SK-N-SH (cell line): Measurements from ENCODE around the gene GALNT18. TPM values are rescaled to one million over a fixed set of nuclear protein-coding genes. Genes with fewer than 3 reads are reported as not detected.

Experiments
- CTCF ChIA-PET: fragments of 300-600, 350-600 bp; formaldehyde crosslinking; extraction: SDS; loops from one replicate; lab custom pipeline; 2021; lab: Yijun Ruan, JAX
- POLR2A ChIA-PET: fragments of 350-600 bp; sonication (Branson Sonifier 250); formaldehyde crosslinking; extraction: SDS; loops from one replicate; lab custom pipeline; 2020; ENCODE audit warnings: antibody characterized with exemption, inconsistent platforms; lab: Yijun Ruan, JAX
- DNase-seq: peaks from one replicate; pipeline ENCODE4 v3.0.0; 2012
- H2AFZ ChIP-seq: fragments of 200-600 bp; sonication (generic); 2 replicates; pipeline ENCODE4 v1.8.1; 2016; ENCODE audit warnings: antibody characterized with exemption, mild to moderate bottlenecking, low read depth
- H3F3A ChIP-seq: fragments of 200-600 bp; sonication (generic); replicated peaks from 2 replicates; pipeline ENCODE3; 2016; ENCODE audit warnings: antibody characterized with exemption, mild to moderate bottlenecking; ENCODE audit not compliant: insufficient read depth
- H3K27ac ChIP-seq, 2 experiments: fragments of 200-500 bp in 1 of 2; fragments of 200-600 bp in 1 of 2; sonication (Bioruptor generic) in 1 of 2; sonication (generic), shearing (Covaris generic) in 1 of 2; 2 replicates each; pipeline versions ENCODE4 v1.5.1 to v1.6.1; 2014 to 2016; ENCODE audit warnings: low read depth in 2 of 2, inconsistent platforms in 1 of 2, low read length in 1 of 2, mild to moderate bottlenecking in 1 of 2, mixed read lengths in 1 of 2
- H3K27me3 ChIP-seq: fragments of 200-600 bp; sonication (generic), shearing (Covaris generic); 2 replicates; pipeline ENCODE4 v1.6.1; 2016; ENCODE audit warnings: mixed run types; ENCODE audit not compliant: insufficient read depth
- H3K36me3 ChIP-seq, 2 experiments: fragments of 200-500 bp in 1 of 2; fragments of 200-600 bp in 1 of 2; sonication (Bioruptor generic) in 1 of 2; sonication (generic) in 1 of 2; replicated peaks in 1 of 2; 2 replicates each; pipeline versions ENCODE3 to v1.5.1; 2014 to 2016; ENCODE audit warnings: low read length in 1 of 2, mild to moderate bottlenecking in 1 of 2; ENCODE audit not compliant: insufficient read depth in 2 of 2, control insufficient read depth in 1 of 2
- H3K4me1 ChIP-seq, 2 experiments: fragments of 200-500 bp in 1 of 2; fragments of 200-600 bp in 1 of 2; sonication (Bioruptor generic) in 1 of 2; sonication (generic), shearing (Covaris generic) in 1 of 2; 2 replicates each; pipeline versions ENCODE4 v1.5.1 to v1.6.1; 2014 to 2016; ENCODE audit warnings: low read depth in 1 of 2, low read length in 1 of 2, mixed run types in 1 of 2; ENCODE audit not compliant: insufficient read depth in 2 of 2, control insufficient read depth in 1 of 2
- H3K4me2 ChIP-seq: fragments of 200-600 bp; sonication (generic), shearing (Covaris generic); 2 replicates; pipeline ENCODE4 v1.6.1; 2017; ENCODE audit warnings: mixed run types
- H3K4me3 ChIP-seq, 2 experiments: fragments of 200-500 bp in 1 of 2; fragments of 200-600 bp in 1 of 2; sonication (Bioruptor generic) in 1 of 2; sonication (generic), shearing (Covaris generic) in 1 of 2; 2 replicates each; pipeline versions ENCODE4 v1.5.1 to v1.8.1; 2014 to 2016; ENCODE audit warnings: low read depth in 2 of 2, inconsistent platforms in 1 of 2, low read length in 1 of 2, mild to moderate bottlenecking in 1 of 2, mixed read lengths in 1 of 2, moderate library complexity in 1 of 2
- H3K79me2 ChIP-seq: fragments of 200-600 bp; sonication (generic); 2 replicates; pipeline ENCODE4 v1.8.1; 2017; ENCODE audit warnings: mild to moderate bottlenecking; ENCODE audit not compliant: insufficient read depth
- H3K9ac ChIP-seq: fragments of 200-600 bp; sonication (generic); 2 replicates; pipeline ENCODE4 v1.6.1; 2017; ENCODE audit warnings: mixed run types
- H3K9me2 ChIP-seq: fragments of 200-600 bp; sonication (generic); 2 replicates; pipeline ENCODE4 v1.6.1; 2017; ENCODE audit warnings: mixed run types
- H3K9me3 ChIP-seq: fragments of 200-600 bp; sonication (generic); 2 replicates; pipeline ENCODE4 v1.6.1; 2017; ENCODE audit warnings: mixed run types, mild to moderate bottlenecking, moderate library complexity
- H4K20me1 ChIP-seq: fragments of 200-600 bp; sonication (generic); 2 replicates; pipeline ENCODE4 v1.6.1; 2017; ENCODE audit warnings: mild to moderate bottlenecking, mixed run types; ENCODE audit not compliant: insufficient read depth
- FOSL2 ChIP-seq: IDR thresholded peaks from 2 replicates; pipeline ENCODE4 v1.4.0; 2012; ENCODE audit warnings: low read depth, mild to moderate bottlenecking, moderate library complexity, borderline replicate concordance
- FOXJ3 ChIP-seq: sonication (generic); formaldehyde crosslinking; IDR thresholded peaks from 2 replicates; pipeline ENCODE4 v1.5.1; 2020; ENCODE audit warnings: mild to moderate bottlenecking, missing genetic modification reagents
- MAX ChIP-seq: IDR thresholded peaks from 2 replicates; pipeline ENCODE4 v1.4.0; 2012; ENCODE audit warnings: low read depth
- MEF2A ChIP-seq: IDR thresholded peaks from 2 replicates; pipeline ENCODE4 v1.4.0; 2012; ENCODE audit warnings: low read depth, borderline replicate concordance
- NRF1 ChIP-seq: IDR thresholded peaks from 2 replicates; pipeline ENCODE4 v1.6.1; 2012; ENCODE audit warnings: low read depth, mild to moderate bottlenecking, low read length
- PBX3 ChIP-seq: IDR thresholded peaks from 2 replicates; pipeline ENCODE4; 2012
- RFX5 ChIP-seq: IDR thresholded peaks from 2 replicates; pipeline ENCODE4 v1.6.1; 2012; ENCODE audit warnings: mild to moderate bottlenecking, improper control_type of control experiment, low read length
- SMC3 ChIP-seq: IDR thresholded peaks from 2 replicates; pipeline ENCODE4 v1.6.1; 2012; ENCODE audit warnings: low read depth, low read length, improper control_type of control experiment
- WGBS: methylation state at CpG from one replicate; pipeline ENCODE4 v1.1.6; 2017; ENCODE audit warnings: low lambda C conversion rate; 5-methylcytosine and 5-hydroxymethylcytosine counted together
- polyA plus RNA-seq, 3 experiments: library from polyadenylated mRNA; depleted of rRNA; stranded (reverse); fragments of >200 nt; gene quantifications; 2 replicates each; pipeline ENCODE4 v1.2.3, GENCODE V29; 2012
- TF ChIP-seq, protein P1 (sequence below): fragments of 200-600 bp; sonication (generic); IDR thresholded peaks from 2 replicates; pipeline ENCODE4 v1.6.1; 2017; ENCODE audit warnings: antibody characterized with exemption, mild to moderate bottlenecking, moderate library complexity

Gene GALNT18
- polyA plus RNA-seq, 1 of the 3 experiments (the other 2 are of a cell fraction): 0.64 TPM

DNA sequence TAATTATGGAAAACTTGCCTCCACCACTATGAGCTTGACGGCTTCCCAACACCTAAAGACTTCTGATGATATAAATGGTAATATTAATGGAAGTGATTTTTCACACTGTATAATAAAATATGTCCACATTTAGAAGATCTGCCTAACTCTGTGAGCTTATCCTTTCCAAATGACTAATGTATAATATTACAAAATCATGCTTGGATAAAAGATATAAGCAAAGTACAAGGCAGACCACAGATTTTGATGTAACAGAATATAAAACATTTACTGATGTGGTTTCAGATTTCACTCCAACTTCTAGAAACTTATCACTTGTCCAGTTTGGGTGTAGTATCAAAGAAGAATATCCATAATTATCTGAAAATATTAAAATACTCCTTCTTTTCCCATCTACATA, 36.9 kb downstream of the GALNT18 start:
- Histone ChIP-seq H2AFZ (no peak overlapping the region), H3K27ac (no peak overlapping the region), H3K4me2 (peak overlapping the region; percentile 24; the same call in 1 of the 2 replicates), H3K9ac (no peak overlapping the region), H3K9me3 (no peaks in the 10 kb centered on the region), H3K4me3 (no peak overlapping the region), H3K9me2 (no peaks in the 10 kb centered on the region), H3K36me3 (no peaks in the 10 kb centered on the region), H3F3A (peaks cover 5% of the 10 kb centered on the region), H3K79me2 (no peaks in the 10 kb centered on the region), H4K20me1 (no peaks in the 10 kb centered on the region), H3K27me3 (no peaks in the 10 kb centered on the region), H3K4me1 (peaks cover 0 to 33% of the 10 kb centered on the region in 2 experiments; a peak in 1 of 4 replicates)
- WGBS: 77% methylated on average over 1 of the region's 1 CpG
- no peak for DNase-seq
- CTCF ChIA-PET: interaction anchor here (1.3 kb wide), 1 partner anchor 37 kb away, joined by 4 read pairs; the partner anchor contains the start of gene GALNT18
- POLR2A ChIA-PET: interaction anchor here (0.5 kb wide), 1 partner anchor 788 kb away, joined by 3 read pairs; no protein-coding TSS in a partner anchor
- no peak for TF ChIP-seq MAX
- TF ChIP-seq, protein P1, sequence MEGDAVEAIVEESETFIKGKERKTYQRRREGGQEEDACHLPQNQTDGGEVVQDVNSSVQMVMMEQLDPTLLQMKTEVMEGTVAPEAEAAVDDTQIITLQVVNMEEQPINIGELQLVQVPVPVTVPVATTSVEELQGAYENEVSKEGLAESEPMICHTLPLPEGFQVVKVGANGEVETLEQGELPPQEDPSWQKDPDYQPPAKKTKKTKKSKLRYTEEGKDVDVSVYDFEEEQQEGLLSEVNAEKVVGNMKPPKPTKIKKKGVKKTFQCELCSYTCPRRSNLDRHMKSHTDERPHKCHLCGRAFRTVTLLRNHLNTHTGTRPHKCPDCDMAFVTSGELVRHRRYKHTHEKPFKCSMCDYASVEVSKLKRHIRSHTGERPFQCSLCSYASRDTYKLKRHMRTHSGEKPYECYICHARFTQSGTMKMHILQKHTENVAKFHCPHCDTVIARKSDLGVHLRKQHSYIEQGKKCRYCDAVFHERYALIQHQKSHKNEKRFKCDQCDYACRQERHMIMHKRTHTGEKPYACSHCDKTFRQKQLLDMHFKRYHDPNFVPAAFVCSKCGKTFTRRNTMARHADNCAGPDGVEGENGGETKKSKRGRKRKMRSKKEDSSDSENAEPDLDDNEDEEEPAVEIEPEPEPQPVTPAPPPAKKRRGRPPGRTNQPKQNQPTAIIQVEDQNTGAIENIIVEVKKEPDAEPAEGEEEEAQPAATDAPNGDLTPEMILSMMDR: no peak
- no peak for TF ChIP-seq PBX3
- TF ChIP-seq FOXJ3 (CRISPR knock-in tag): no peak
- no peak for TF ChIP-seq RFX5

DNA sequence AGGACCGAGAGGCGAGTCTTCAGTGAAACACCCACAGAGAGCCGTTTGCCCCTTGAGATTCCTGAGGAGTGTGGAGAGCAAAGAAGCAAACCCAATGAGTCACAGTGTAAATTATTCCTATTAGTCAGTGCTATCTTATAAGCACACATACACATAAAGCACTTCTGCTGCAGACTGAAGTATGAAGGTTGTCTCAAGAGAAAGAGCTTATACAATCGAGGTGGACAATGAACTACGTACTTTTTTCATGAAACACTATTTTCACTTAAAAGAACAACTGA, 37.3 kb downstream of the GALNT18 start:
- Histone ChIP-seq H3K27ac (no peak overlapping the region), H3K9me2 (no peaks in the 10 kb centered on the region), H3K36me3 (no peaks in the 10 kb centered on the region), H2AFZ (no peak overlapping the region), H4K20me1 (no peaks in the 10 kb centered on the region), H3K9me3 (no peaks in the 10 kb centered on the region), H3K4me2 (peak overlapping the region; percentile 24; the same call in 1 of the 2 replicates), H3F3A (peaks cover 5% of the 10 kb centered on the region), H3K27me3 (no peaks in the 10 kb centered on the region), H3K4me3 (no peak overlapping the region), H3K9ac (no peak overlapping the region), H3K79me2 (no peaks in the 10 kb centered on the region), H3K4me1 (peaks cover 0 to 36% of the 10 kb centered on the region in 2 experiments; a peak in 1 of 4 replicates)
- ChIA-PET POLR2A (no interaction called here), CTCF (interaction anchor here (1.3 kb wide), 1 partner anchor 37 kb away, joined by 4 read pairs; the partner anchor contains the start of gene GALNT18)
- 14% methylated on average over 5 of the region's 5 CpGs for WGBS
- no peak for TF ChIP-seq MEF2A
- peak; percentile 13; the same call in 1 of the 2 replicates for TF ChIP-seq FOSL2
- no peak for TF ChIP-seq SMC3
- no peak for TF ChIP-seq FOXJ3 (CRISPR knock-in tag)
- TF ChIP-seq NRF1: no peak
- no peak for DNase-seq
